ENCODE measurements around the gene MED27.

MED27 gene

DNA sequence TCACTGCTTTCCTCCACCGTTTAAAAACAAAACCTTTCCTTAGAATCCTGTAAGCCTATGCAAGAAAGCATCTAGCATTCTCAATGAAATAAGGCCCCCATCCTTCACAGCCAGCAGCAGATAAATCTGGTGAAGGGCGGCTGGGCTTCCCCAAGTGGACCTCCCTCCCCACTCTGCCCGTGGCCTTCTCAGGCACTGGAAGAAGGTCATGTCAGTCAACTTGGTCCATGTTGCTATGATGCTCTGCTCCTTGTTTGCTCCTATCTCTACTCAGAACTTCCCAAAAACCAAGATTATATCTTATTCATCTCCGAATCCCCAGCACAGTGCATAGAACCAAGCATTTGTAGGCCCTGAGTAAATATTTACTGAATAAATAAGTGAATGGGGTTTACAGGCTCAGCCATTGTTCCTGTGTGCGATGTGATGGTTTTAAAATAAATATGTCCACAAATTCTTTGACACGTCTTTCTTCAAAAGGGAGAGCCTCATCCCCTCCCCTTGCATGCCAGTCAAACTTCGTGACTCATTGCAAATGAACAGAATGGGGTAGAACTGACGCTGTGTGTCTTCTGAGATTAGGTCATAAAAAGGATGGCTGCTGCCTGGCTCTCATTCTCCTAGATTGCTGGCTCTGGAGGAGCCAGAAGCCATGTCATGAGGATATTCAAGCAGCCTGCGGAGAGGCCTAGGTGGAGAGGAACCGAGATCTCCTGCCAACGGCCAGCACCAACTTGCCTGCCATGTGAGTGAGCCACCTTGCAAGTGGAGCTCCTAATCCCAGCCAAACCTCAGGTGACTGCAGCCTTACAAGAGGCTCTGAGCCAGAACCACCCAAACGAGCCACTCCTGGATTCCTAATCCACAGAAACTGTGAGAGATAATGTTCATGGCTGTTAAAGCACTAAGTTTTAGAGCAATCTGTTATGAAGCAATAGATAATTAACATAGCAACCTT is 70.5 kb downstream of the MED27 start:
- no peaks in the 10 kb centered on the region for H3K27me3 ChIP-seq (ENCODE audit: insufficient read depth, poor library complexity, severe bottlenecking)
- no peak overlapping the region for H3K4me3 ChIP-seq (replicated peaks; ENCODE audit: insufficient read depth, low read length)
- no peak for DNase-seq (ENCODE audit: low read depth in 1 of 2, low spot score in 1 of 2)
- no peak overlapping the region for H3K27ac ChIP-seq (replicated peaks)
- TF ChIP-seq GABPA (IDR thresholded peaks at IDR 0.05; ENCODE audit: low read depth) (no peak), SPI1 (IDR thresholded peaks at IDR 0.05; ENCODE audit: borderline replicate concordance, low read depth) (no peak), POLR2AphosphoS5 (IDR thresholded peaks at IDR 0.05; ENCODE audit: low read depth) (no peak)
- TF ChIP-seq, protein P1, sequence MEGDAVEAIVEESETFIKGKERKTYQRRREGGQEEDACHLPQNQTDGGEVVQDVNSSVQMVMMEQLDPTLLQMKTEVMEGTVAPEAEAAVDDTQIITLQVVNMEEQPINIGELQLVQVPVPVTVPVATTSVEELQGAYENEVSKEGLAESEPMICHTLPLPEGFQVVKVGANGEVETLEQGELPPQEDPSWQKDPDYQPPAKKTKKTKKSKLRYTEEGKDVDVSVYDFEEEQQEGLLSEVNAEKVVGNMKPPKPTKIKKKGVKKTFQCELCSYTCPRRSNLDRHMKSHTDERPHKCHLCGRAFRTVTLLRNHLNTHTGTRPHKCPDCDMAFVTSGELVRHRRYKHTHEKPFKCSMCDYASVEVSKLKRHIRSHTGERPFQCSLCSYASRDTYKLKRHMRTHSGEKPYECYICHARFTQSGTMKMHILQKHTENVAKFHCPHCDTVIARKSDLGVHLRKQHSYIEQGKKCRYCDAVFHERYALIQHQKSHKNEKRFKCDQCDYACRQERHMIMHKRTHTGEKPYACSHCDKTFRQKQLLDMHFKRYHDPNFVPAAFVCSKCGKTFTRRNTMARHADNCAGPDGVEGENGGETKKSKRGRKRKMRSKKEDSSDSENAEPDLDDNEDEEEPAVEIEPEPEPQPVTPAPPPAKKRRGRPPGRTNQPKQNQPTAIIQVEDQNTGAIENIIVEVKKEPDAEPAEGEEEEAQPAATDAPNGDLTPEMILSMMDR (IDR thresholded peaks at IDR 0.05; ENCODE audit: insufficient read depth, low read length): no peak
- TF ChIP-seq, protein P2, sequence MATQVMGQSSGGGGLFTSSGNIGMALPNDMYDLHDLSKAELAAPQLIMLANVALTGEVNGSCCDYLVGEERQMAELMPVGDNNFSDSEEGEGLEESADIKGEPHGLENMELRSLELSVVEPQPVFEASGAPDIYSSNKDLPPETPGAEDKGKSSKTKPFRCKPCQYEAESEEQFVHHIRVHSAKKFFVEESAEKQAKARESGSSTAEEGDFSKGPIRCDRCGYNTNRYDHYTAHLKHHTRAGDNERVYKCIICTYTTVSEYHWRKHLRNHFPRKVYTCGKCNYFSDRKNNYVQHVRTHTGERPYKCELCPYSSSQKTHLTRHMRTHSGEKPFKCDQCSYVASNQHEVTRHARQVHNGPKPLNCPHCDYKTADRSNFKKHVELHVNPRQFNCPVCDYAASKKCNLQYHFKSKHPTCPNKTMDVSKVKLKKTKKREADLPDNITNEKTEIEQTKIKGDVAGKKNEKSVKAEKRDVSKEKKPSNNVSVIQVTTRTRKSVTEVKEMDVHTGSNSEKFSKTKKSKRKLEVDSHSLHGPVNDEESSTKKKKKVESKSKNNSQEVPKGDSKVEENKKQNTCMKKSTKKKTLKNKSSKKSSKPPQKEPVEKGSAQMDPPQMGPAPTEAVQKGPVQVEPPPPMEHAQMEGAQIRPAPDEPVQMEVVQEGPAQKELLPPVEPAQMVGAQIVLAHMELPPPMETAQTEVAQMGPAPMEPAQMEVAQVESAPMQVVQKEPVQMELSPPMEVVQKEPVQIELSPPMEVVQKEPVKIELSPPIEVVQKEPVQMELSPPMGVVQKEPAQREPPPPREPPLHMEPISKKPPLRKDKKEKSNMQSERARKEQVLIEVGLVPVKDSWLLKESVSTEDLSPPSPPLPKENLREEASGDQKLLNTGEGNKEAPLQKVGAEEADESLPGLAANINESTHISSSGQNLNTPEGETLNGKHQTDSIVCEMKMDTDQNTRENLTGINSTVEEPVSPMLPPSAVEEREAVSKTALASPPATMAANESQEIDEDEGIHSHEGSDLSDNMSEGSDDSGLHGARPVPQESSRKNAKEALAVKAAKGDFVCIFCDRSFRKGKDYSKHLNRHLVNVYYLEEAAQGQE (IDR thresholded peaks at IDR 0.05; ENCODE audit: insufficient replicate concordance, low read depth): no peak

DNA sequence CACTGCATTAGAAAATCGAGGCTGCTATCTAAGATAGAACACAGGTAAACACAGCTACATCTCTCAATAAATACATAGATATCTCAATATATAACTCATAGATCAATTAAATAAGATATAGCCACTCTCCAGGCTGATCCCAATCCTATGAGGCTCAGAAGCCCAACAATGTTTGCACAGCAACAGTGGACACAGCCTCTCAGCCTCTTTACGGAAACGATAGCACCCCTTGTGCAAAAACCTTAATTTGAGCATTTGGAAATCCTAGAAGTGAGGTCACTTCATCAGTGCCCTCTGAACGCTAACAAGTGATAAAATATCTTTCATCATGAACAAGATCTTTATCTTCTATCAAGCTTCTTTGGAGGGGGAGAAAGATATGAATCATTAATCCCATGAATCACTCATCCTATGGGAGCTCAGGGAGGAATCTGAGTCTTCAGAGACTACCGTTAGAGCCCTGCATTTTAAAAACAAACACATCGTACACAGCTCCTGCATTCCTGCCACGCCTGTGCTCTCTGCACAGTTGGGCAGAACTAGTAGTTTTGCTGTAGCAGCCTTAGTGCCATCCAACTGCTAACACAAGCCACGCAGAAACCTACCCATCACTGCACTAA is 71.4 kb downstream of the MED27 start:
- H3K4me3 ChIP-seq (replicated peaks; ENCODE audit: insufficient read depth, low read length): no peak overlapping the region
- TF ChIP-seq, protein P1 (IDR thresholded peaks at IDR 0.05; ENCODE audit: insufficient read depth, low read length): no peak
- TF ChIP-seq SPI1 (IDR thresholded peaks at IDR 0.05; ENCODE audit: borderline replicate concordance, low read depth): no peak
- TF ChIP-seq, protein P2 (IDR thresholded peaks at IDR 0.05; ENCODE audit: insufficient replicate concordance, low read depth): no peak
- no peak for TF ChIP-seq GABPA (IDR thresholded peaks at IDR 0.05; ENCODE audit: low read depth)
- TF ChIP-seq POLR2AphosphoS5 (IDR thresholded peaks at IDR 0.05; ENCODE audit: low read depth): no peak
- no peak for DNase-seq (ENCODE audit: low read depth in 1 of 2, low spot score in 1 of 2)
- no peak overlapping the region for H3K27ac ChIP-seq (replicated peaks)
- no peaks in the 10 kb centered on the region for H3K27me3 ChIP-seq (ENCODE audit: insufficient read depth, poor library complexity, severe bottlenecking)

DNA sequence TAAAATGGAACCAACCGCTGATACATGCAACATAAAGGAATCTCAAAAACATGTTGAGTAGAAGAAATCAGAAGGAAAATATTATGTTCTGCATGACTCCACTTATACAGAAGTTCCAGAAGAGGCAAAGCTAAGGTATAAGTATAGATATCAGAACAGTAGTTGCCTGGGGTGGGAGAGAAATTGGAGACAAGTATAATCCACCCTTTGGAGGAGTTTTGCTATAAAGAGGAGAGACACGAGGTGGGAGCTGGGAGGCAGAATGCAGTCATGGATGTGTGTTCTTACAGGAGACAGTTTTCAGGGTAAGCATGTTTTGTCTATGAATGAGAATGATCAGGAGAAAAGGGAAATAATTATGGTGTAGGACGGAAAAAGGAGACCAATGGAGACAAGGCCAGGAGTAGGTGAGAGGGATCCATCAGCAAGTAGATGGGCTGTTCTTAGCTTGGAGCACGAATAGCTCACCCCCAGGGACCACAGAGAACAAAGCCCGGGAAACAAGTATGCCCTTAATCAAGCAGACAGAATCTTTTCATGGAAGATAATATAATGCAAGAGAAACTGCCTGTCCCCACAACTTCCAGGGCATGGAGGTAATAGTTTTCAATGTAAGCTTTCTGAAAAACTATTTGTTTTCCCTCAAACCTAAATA is 72.2 kb downstream of the MED27 start:
- DNase-seq (ENCODE audit: low read depth in 1 of 2, low spot score in 1 of 2): no peak
- no peaks in the 10 kb centered on the region for H3K27me3 ChIP-seq (ENCODE audit: insufficient read depth, poor library complexity, severe bottlenecking)
- TF ChIP-seq GABPA (IDR thresholded peaks at IDR 0.05; ENCODE audit: low read depth) (no peak), SPI1 (IDR thresholded peaks at IDR 0.05; ENCODE audit: borderline replicate concordance, low read depth) (no peak), POLR2AphosphoS5 (IDR thresholded peaks at IDR 0.05; ENCODE audit: low read depth) (no peak)
- TF ChIP-seq, protein P2 (IDR thresholded peaks at IDR 0.05; ENCODE audit: insufficient replicate concordance, low read depth): no peak
- TF ChIP-seq, protein P1 (IDR thresholded peaks at IDR 0.05; ENCODE audit: insufficient read depth, low read length): no peak
- no peak overlapping the region for H3K27ac ChIP-seq (replicated peaks)
- no peak overlapping the region for H3K4me3 ChIP-seq (replicated peaks; ENCODE audit: insufficient read depth, low read length)

Measured in HL-60 (cell line).